GM12874 (cell line): ENCODE measurements around the gene DENND1A.

Experiments used
- TF ChIP-seq, protein P1 (sequence below): IDR thresholded peaks from 2 replicates; pipeline ENCODE4 v1.5.1; 2011; ENCODE audit warnings: low read depth, mild to moderate bottlenecking, control low read depth, low read length, moderate library complexity; ENCODE audit not compliant: insufficient read depth

Gene DENND1A

DNA sequence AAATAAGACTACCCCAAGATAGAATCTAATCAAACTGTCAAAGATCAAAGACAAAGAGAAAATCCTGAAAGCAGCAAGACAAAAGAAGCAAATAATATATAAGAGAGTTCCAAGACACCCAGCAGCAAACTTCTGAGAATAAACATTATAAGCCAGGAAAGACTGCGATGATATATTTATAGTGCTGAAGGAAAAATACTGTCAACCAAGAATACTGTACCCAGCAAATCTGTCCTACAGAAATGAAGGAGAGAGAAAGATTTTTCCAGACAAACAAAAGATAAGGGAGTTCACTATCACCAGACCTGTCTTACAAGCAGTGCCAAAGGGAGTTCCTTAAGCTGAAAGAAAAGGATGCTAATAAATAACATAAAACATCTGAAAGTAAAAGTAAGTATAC lies 227.4 kb downstream of the DENND1A start:
- TF ChIP-seq, protein P1, sequence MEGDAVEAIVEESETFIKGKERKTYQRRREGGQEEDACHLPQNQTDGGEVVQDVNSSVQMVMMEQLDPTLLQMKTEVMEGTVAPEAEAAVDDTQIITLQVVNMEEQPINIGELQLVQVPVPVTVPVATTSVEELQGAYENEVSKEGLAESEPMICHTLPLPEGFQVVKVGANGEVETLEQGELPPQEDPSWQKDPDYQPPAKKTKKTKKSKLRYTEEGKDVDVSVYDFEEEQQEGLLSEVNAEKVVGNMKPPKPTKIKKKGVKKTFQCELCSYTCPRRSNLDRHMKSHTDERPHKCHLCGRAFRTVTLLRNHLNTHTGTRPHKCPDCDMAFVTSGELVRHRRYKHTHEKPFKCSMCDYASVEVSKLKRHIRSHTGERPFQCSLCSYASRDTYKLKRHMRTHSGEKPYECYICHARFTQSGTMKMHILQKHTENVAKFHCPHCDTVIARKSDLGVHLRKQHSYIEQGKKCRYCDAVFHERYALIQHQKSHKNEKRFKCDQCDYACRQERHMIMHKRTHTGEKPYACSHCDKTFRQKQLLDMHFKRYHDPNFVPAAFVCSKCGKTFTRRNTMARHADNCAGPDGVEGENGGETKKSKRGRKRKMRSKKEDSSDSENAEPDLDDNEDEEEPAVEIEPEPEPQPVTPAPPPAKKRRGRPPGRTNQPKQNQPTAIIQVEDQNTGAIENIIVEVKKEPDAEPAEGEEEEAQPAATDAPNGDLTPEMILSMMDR = no peak

DNA sequence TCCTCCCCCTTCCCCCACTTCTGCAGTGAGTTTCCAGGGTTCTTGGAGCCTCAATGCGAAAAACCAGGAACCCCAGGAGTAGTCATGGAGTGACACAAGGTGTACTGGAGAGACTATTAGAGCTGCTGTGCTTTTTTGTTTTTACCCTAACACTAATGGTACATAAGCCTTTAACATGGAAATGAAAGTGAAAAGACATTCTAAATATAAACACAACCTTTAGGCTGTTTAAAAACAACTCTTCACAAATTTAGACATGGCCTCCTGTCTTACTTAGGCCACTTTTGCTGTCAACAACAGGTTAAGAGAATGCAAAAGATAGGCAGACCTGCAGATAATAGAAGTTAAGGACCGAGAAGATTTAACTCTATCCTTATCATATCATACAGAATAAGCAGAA lies 232.2 kb downstream of the DENND1A start:
- TF ChIP-seq, protein P1 = no peak

DNA sequence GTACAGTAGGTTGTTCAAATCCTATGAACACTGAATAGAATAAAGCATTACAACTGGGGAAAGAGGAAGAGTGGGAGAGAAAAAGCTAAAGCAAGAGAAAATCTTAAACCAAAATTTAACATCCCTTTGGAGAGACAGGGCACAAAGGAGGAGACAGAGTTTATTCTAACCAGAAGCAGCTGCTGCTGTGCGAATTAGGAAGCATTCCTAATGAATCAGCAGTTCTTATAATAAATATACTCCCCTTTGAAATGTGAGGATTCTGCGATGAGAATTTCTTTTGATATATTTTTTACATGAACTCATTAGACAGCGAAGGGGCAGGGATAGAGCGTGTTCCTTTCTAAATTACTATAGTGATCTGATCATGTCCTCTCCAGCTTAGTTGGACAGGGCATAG lies 233.4 kb downstream of the DENND1A start:
- TF ChIP-seq, protein P1 = no peak

DNA sequence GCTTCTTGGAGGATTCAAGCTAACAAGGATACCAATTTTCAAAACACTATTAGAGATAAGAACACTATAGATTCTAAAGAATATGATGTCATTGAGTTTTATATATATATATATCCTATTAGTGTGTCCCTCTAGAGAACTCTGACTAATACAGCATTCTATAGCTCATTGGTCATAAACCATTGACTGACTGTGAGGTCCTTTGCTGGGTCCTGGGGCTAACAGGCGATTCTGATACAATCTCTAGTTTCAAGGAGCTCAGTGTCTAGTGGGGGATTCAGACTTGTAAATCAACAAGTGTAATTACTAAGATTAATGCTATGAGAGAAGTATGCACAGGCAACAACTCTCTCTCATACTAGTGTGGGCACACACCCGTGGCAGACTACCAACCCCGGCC lies 234.5 kb downstream of the DENND1A start:
- TF ChIP-seq, protein P1 = no peak

DNA sequence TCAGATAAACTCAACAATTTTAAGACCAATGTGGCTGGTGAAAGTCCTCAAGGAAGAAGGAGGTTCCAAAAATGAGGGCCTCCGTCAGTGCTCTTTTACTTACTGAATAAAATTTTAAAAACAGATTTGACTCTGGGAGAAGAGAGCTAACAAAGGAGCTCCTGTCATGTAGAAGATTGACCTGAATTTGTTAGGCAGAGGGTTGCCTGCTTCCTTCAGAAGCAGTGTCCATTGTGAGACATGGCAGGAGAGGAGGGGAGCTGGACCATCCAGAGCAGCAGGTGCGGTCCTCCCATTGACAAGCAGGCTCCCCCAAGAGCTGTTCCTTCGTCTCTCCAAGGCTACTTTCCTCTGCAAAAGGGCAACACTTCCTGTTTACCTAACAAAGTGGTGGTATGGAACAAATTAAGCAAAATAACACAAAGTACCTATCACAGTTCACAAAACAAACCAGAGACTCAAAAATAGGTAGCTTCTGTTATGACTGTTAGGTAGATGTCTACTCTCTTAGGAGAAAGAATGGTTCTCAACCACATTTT lies 238.1 kb downstream of the DENND1A start:
- TF ChIP-seq, protein P1 = no peak

DNA sequence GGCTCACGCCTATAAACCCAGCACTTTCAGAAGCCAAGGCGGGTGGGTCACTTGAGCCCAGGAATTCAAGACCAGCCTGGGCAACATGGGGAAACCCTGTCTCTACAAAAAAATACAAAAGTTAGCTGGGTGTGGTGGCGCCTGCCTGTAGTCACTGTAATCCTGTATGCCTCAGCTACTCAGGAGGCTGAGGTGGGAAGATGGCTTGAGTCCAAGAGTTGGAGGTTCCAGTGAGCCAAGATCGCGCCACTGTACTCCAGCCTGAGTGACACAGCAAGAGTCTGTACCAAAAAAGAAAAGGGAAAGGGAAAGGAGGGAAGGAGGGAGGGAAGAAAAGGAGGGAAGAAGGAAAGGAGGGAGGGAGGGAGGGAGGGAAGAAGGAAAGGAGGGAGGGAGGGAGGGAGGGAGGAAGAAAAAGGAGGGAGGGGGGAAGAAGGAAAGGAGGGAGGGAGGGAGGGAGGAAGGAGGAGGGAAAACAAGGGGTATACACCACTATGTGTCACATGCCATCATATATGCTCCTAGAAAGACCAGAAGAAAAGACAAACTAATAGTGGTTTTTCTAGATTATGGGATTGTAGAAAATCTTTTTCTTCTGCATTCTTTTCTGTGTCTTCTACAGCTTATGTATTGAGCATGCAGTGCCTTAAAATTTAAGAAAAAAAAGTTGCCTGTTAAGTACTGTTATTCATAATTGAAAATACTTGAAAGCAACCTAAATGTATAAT lies 240.1 kb downstream of the DENND1A start:
- TF ChIP-seq, protein P1 = no peak

DNA sequence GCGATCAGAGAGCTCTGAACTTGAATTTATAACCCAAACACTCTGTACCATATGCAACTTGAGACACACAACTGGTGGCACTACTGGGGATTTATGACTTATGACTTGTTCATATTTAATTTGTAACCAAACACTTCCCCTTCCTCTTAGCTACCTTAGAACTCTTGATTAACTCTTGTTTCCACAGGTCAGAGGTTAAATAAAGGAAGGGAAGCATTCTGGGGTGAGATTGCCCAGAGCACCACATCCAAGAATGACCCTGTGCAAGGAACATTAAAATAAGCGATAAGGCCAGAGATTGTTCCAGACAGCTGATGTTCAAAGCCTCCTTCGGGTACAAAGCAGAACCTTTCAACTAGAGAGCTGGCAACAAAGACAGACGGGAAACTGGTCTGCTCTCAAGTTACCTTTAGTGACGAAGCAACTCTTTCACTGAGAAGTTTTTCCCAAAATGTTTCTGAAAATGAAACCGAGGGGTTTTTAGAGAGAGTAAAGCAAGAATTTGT lies 242.6 kb downstream of the DENND1A start:
- TF ChIP-seq, protein P1 = no peak
